HL-60 (cell line): ENCODE results near the gene ERCC1.

Experiments used
- DNase-seq, 2 experiments: peaks; one replicate each; pipeline ENCODE4 v3.0.0-alpha.2; 2010 to 2020; ENCODE audit warnings: low read depth in 1 of 2, low spot score in 1 of 2
- H3K27ac ChIP-seq: fragments of 250-450 bp; sonication (Bioruptor Pico); replicated peaks from 2 replicates; pipeline ENCODE4 v1.5.1; 2020; ENCODE audit warnings: mild to moderate bottlenecking, moderate library complexity
- H3K27me3 ChIP-seq: fragments of 250-450 bp; sonication (Bioruptor Pico); 2 replicates; pipeline ENCODE4 v1.5.1; 2021; ENCODE audit warnings: mild to moderate bottlenecking, moderate library complexity; ENCODE audit not compliant: insufficient read depth, poor library complexity, severe bottlenecking
- H3K4me3 ChIP-seq: replicated peaks from 2 replicates; pipeline ENCODE4 v1.5.1; 2011; ENCODE audit warnings: mild to moderate bottlenecking, control low read depth, low read length; ENCODE audit not compliant: insufficient read depth
- CTCF ChIP-seq: IDR thresholded peaks from one replicate; pipeline ENCODE4 v1.5.1; 2011; ENCODE audit warnings: low read length, control low read depth, inconsistent platforms; ENCODE audit not compliant: insufficient read depth
- GABPA ChIP-seq: IDR thresholded peaks from 2 replicates; pipeline ENCODE4 v1.6.1; 2012; ENCODE audit warnings: low read depth
- POLR2AphosphoS5 ChIP-seq: IDR thresholded peaks from 2 replicates; pipeline ENCODE4 v1.6.1; 2012; ENCODE audit warnings: low read depth
- REST ChIP-seq: IDR thresholded peaks from 2 replicates; pipeline ENCODE4 v1.6.1; 2012; ENCODE audit warnings: low read depth; ENCODE audit not compliant: insufficient replicate concordance
- SPI1 ChIP-seq: IDR thresholded peaks from 2 replicates; pipeline ENCODE4 v1.6.1; 2012; ENCODE audit warnings: low read depth, mild to moderate bottlenecking, borderline replicate concordance

Gene ERCC1

GRCh38 chr19:45380107-45380506, 43.6 kb downstream of the ERCC1 start:
- Histone ChIP-seq H3K27ac (no peak overlapping the region), H3K4me3 (no peak overlapping the region)
- TF ChIP-seq GABPA: no peak
- TF ChIP-seq POLR2AphosphoS5: no peak
- no peak for TF ChIP-seq CTCF
- no peak for TF ChIP-seq SPI1
- TF ChIP-seq REST: no peak

GRCh38 chr19:45376045-45376724, 47.5 kb downstream of the ERCC1 start:
- DNase-seq: no peak
- TF ChIP-seq SPI1: no peak
- no peak for TF ChIP-seq POLR2AphosphoS5
- TF ChIP-seq GABPA: no peak
- H3K27me3 ChIP-seq: no peaks in the 10 kb centered on the region
- no peak overlapping the region for H3K4me3 ChIP-seq
- H3K27ac ChIP-seq: no peak overlapping the region

More at GRCh38 chr19:45380107-45380506, 43.6 kb downstream of the ERCC1 start:
- DNase-seq: no peak
- H3K27me3 ChIP-seq: peaks cover 3% of the 10 kb centered on the region

GRCh38 chr19:45370410-45371204, 53.1 kb downstream of the ERCC1 start, which contains the start of gene ERCC2:
TSS of gene ERCC2 (minus strand) at chr19:45370573. CDS start at chr19:45370540, 33 bp downstream.
- peak within 1 kb of the TSS; percentile 94 for H3K4me3 ChIP-seq
- DNase-seq: peak; percentile 95 to 99
- H3K27ac ChIP-seq: peak within 1 kb of the TSS; percentile 71
- TF ChIP-seq GABPA: no peak
- no peak for TF ChIP-seq SPI1
- TF ChIP-seq CTCF: no peak
- peak; percentile 42; the same call in 1 of the 2 replicates for TF ChIP-seq POLR2AphosphoS5
- TF ChIP-seq REST: no peak
- no peaks in the 10 kb centered on the region for H3K27me3 ChIP-seq

GRCh38 chr19:45368737-45369340, 54.9 kb downstream of the ERCC1 start:
- Histone ChIP-seq H3K27me3 (no peaks in the 10 kb centered on the region), H3K4me3 (no peak overlapping the region), H3K27ac (no peak overlapping the region)
- DNase-seq: no peak
- TF ChIP-seq SPI1 (no peak), GABPA (no peak), POLR2AphosphoS5 (no peak), CTCF (no peak), REST (no peak)
